Breast epithelium (tissue), 4 donors: ENCODE data around the gene SEPHS2. TPM values are rescaled to one million over a fixed set of nuclear protein-coding genes. Genes with fewer than 3 reads are reported as not detected.
A peak's percentile ranks its signal among the peaks of the same experiment; 100 is the strongest.
"Not testable (repeated sequence)": the region's sequence is repeated elsewhere in the genome, so short reads cannot be mapped to it uniquely, and the experiment has no call there.

Experiments used
- DNase-seq, 2 donors: peaks; one replicate each; pipeline ENCODE4 v3.0.0-alpha.2; 2019; ENCODE audit warnings: low spot score in 2 of 2
- H3K27ac ChIP-seq, 2 donors: fragments of 200-600 bp; sonication (generic) in 1 of 2; one replicate each; pipeline ENCODE4 v1.5.1; 2016 to 2019; ENCODE audit warnings: mild to moderate bottlenecking in 1 of 2
- H3K27me3 ChIP-seq, 2 donors: fragments of 200-600 bp; sonication (generic) in 1 of 2; one replicate each; pipeline versions ENCODE4 v1.5.1 to v1.6.0; 2017 to 2019; ENCODE audit warnings: control low read depth in 1 of 2, mild to moderate bottlenecking in 1 of 2
- H3K36me3 ChIP-seq: fragments of 200-600 bp; one replicate; pipeline ENCODE4 v1.5.1; 2019
- H3K4me1 ChIP-seq, 2 donors: fragments of 200-600 bp; sonication (generic); one replicate each; pipeline ENCODE4 v1.5.1; 2016 to 2019; ENCODE audit warnings: control low read depth in 1 of 2
- H3K4me3 ChIP-seq, 3 donors: fragments of 200-600 bp; sonication (generic); 1 replicate in 2 of 3; 2 replicates in 1 of 3; pipeline ENCODE4 v1.5.1; 2016 to 2019; ENCODE audit warnings: mild to moderate bottlenecking in 3 of 3, moderate library complexity in 2 of 3
- H3K9me3 ChIP-seq, 2 donors: fragments of 200-600 bp; sonication (generic) in 1 of 2; one replicate each; pipeline ENCODE4 v1.5.1; 2016 to 2019; ENCODE audit warnings: control low read depth in 1 of 2
- CTCF ChIP-seq, 3 donors: fragments of 450-650 bp; IDR thresholded peaks; one replicate each; pipeline ENCODE4 v1.5.1; 2016 to 2017; ENCODE audit warnings: antibody characterized with exemption in 3 of 3, mild to moderate bottlenecking in 3 of 3, moderate library complexity in 3 of 3
- POLR2A ChIP-seq: fragments of 450-650 bp; IDR thresholded peaks from one replicate; pipeline ENCODE4 v1.6.1; 2016; ENCODE audit warnings: antibody characterized with exemption, mild to moderate bottlenecking, moderate library complexity
- POLR2AphosphoS5 ChIP-seq, 3 donors: sonication (generic); formaldehyde crosslinking; IDR thresholded peaks; one replicate each; pipeline ENCODE4 v1.6.1; 2017; ENCODE audit warnings: antibody characterized with exemption in 3 of 3
- intact Hi-C: fragments of 100-400 bp; cut with DNase I; formaldehyde crosslinking; loops from one replicate; pipeline ENCODE4 v1.15.1; 2023; ENCODE audit warnings: low total_unique reads
- total RNA-seq, 3 donors: library from RNA; depleted of rRNA; stranded (reverse); fragments of >200 nt; gene quantifications; one replicate each; pipeline ENCODE4 v1.1.0, GENCODE V29; 2016

Gene SEPHS2
- total RNA-seq, 3 donors from 2014 or later: 28.8 to 44.5 (median 40.6) TPM

DNA sequence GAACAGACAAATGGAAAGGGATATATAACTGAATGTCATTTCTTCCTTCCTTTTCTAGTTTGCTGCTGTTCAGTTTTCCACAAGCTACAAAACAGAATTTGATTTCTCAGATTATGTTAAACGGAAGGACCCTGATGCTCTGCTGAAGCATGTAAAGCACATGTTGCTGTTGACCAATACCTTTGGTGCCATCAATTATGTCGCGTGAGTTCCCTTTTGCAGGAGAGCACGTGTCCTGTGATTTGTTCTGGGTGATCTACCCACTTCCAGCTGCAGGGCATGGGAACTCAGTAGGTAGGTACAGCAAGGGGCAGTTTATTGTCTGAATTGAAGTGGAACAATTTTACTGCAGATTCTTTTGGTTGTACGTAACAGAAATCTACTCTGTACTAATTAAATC lies 35.7 kb upstream of the SEPHS2 start:
- Histone ChIP-seq H3K27me3 (no peaks in the 10 kb centered on the region), H3K27ac (no peak overlapping the region), H3K4me3 (no peak overlapping the region), H3K4me1 (no peaks in the 10 kb centered on the region), H3K9me3 (no peaks in the 10 kb centered on the region), H3K36me3 (no peaks in the 10 kb centered on the region)
- DNase-seq: no peak
- intact Hi-C loops: no loop called here
- TF ChIP-seq POLR2AphosphoS5 (IDR thresholded peaks at IDR 0.05) (no peak), CTCF (IDR thresholded peaks at IDR 0.05) (no peak), POLR2A (no peak)

- Histone ChIP-seq H3K9me3 (no peaks in the 10 kb centered on the region), H3K36me3 (no peaks in the 10 kb centered on the region), H3K27ac (no peak overlapping the region), H3K27me3 (no peaks in the 10 kb centered on the region), H3K4me1 (no peaks in the 10 kb centered on the region), H3K4me3 (no peak overlapping the region)
- intact Hi-C loops: no loop called here
- no peak for DNase-seq
- no peak for TF ChIP-seq POLR2AphosphoS5 (IDR thresholded peaks at IDR 0.05)
- TF ChIP-seq CTCF (IDR thresholded peaks at IDR 0.05): no peak
- no peak for TF ChIP-seq POLR2A
Measured at GRCh38 chr16:30478766-30479478, 33.2 kb upstream of the SEPHS2 start.

GRCh38 chr16:30477773-30478172 lies 32.1 kb upstream of the SEPHS2 start:
- H3K9me3 ChIP-seq, H3K36me3 ChIP-seq, intact Hi-C loops, DNase-seq, H3K4me3 ChIP-seq, H3K27ac ChIP-seq, H3K27me3 ChIP-seq, H3K4me1 ChIP-seq: not testable (repeated sequence)

- Histone ChIP-seq H3K4me1 (no peaks in the 10 kb centered on the region), H3K9me3 (no peaks in the 10 kb centered on the region), H3K4me3 (no peak overlapping the region), H3K36me3 (no peaks in the 10 kb centered on the region), H3K27ac (no peak overlapping the region), H3K27me3 (peaks cover 0 to 10% of the 10 kb centered on the region in 2 donors)
- intact Hi-C loops: no loop called here
- TF ChIP-seq POLR2AphosphoS5 (IDR thresholded peaks at IDR 0.05) (no peak), CTCF (IDR thresholded peaks at IDR 0.05) (no peak), POLR2A (no peak)
- no peak for DNase-seq
Measured at GRCh38 chr16:30476991-30477390, 31.3 kb upstream of the SEPHS2 start.

DNA sequence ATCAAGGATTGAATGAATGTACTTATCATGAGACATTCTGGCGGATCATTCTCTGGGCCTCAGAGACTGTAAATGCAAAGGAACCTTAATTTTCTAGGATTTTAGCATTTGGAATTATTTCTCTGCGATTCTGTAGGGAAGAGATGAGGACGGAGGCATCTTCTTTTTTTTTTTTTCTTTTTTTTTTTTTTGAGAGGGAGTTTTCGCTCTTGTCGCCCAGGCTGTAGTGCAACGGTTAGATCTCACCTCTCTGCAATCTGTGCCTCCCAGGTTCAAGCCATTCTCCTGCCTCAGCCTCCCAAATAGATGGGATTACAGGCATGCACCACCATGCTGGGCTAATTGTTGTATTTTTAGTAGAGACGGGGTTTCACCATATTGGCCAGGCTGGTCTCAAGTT lies 29.0 kb upstream of the SEPHS2 start:
- Histone ChIP-seq H3K36me3 (no peaks in the 10 kb centered on the region), H3K27ac (no peak overlapping the region), H3K4me3 (no peak overlapping the region), H3K27me3 (peaks cover 0 to 10% of the 10 kb centered on the region in 2 donors), H3K4me1 (no peaks in the 10 kb centered on the region), H3K9me3 (no peaks in the 10 kb centered on the region)
- no peak for DNase-seq
- intact Hi-C loops: no loop called here
- TF ChIP-seq POLR2A (no peak), CTCF (IDR thresholded peaks at IDR 0.05) (no peak), POLR2AphosphoS5 (IDR thresholded peaks at IDR 0.05) (no peak)

GRCh38 chr16:30474074-30474452 lies 28.4 kb upstream of the SEPHS2 start:
- Histone ChIP-seq H3K4me1 (no peaks in the 10 kb centered on the region), H3K36me3 (no peaks in the 10 kb centered on the region), H3K27ac (no peak overlapping the region), H3K9me3 (no peaks in the 10 kb centered on the region), H3K4me3 (peak overlapping the region in 2 of 3 donors; percentile 11 to 20), H3K27me3 (peaks cover 0 to 10% of the 10 kb centered on the region in 2 donors)
- TF ChIP-seq POLR2A (no peak), CTCF (IDR thresholded peaks at IDR 0.05) (no peak), POLR2AphosphoS5 (IDR thresholded peaks at IDR 0.05) (no peak)
- no peak for DNase-seq
- intact Hi-C loops: no loop called here
